ENCODE measurements around the gene ADAR.

The ADAR gene

DNA sequence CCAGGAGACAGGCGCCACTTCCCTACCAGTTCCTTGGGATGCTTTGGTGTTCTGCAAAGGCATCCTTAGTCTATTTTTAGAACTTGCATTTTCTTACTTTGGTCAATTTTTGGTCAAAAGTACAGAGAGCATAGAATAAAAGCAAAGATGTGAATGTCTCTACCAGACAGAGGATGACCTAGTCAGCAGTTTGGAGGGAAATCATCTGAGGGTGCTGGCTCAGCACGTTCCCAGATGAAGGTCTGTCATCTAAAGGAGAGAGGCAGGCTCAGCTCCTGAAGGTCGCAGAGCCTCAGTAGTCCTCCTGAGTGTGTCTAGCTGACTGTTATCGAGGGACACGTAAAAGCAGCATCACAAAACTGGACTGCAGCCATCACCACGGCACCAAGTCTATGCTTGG, 25.1 kb downstream of the ADAR start:
- TF ChIP-seq CTCF (IDR thresholded peaks at IDR 0.05; ENCODE audit: control extremely low read depth, extremely low read depth, low read depth, missing control alignments): no peak
- POLR2A ChIA-PET: no interaction called here
- DNase-seq (ENCODE audit: extremely low spot score): no peak
- CTCF ChIA-PET: interaction anchor here (1.4 kb wide), 1 partner anchor 9 kb away, joined by 3 read pairs; no protein-coding TSS in a partner anchor

DNA sequence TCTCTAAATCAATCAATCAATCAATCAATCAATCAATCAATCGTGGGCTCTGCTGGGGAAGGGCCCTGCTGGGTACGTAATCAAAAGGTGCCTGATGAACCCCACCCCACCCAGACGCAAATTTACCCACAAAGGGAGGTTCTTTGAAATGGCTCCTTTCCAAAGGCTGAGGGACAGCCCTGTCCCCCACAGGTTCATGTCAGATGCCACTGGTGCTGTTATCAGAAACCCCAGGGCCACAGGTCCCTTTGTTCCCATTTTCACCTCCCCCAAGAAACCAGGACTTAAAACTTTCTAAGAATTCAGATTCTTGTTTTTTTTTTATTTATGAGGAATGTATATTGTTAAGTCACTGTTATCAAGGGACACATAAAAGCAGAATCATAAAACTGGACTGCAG, 26.2 kb downstream of the ADAR start:
- no peak for TF ChIP-seq CTCF (IDR thresholded peaks at IDR 0.05; ENCODE audit: control extremely low read depth, extremely low read depth, low read depth, missing control alignments)
- ChIA-PET POLR2A (no interaction called here), CTCF (interaction anchor here (1.4 kb wide), 2 partner anchors 10 to 22 kb away, joined by 3 to 6 read pairs; no protein-coding TSS in a partner anchor)
- no peak for DNase-seq (ENCODE audit: extremely low spot score)

DNA sequence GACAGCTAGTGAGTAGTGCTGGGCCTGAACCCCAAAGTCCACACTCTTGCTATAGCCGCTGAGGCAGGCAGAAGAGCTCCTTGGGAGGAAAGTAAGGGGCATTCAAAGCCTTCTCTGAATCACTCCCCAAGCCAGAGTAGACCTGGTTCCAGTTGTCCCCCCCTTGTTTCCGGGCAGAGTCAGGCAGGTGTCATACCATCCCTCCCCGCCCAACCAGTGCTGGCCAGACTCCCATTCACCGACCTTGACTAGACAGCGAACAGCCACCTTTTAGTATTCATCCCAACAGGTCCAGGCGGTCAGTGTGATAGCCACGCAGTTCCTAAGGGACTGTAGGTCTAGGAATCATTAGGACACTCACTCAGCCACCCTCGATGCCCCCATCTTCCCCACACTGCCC, 28.6 kb downstream of the ADAR start:
- no peak for DNase-seq (ENCODE audit: extremely low spot score)
- no peak for TF ChIP-seq CTCF (IDR thresholded peaks at IDR 0.05; ENCODE audit: control extremely low read depth, extremely low read depth, low read depth, missing control alignments)
- CTCF ChIA-PET: interaction anchor here (1.0 to 3.8 kb wide), 4 partner anchors 11 to 365 kb away, joined by 3 to 19 read pairs (median 9); partner anchors contain the start of gene CHRNB2
- POLR2A ChIA-PET: interaction anchor here (1.2 kb wide), 1 partner anchor 27 kb away, joined by 4 read pairs; no protein-coding TSS in a partner anchor

DNA sequence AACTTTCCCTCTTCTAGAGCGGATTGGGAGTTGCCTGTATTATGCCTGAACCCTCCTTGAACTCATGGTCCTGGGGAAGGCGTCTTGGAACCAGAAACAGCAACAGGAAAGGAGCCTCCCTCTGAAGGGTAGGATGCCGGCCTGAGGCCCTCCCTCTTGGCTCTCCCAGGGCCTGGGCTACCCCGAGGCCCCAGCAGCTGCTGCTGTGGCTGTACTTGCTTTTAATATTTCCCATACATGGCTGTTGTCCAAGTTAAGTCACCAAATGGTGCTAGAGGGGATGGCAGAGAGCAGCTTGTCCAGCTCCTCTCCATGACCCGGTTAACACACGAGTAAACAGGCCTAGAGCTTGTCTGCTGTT, 29.9 kb downstream of the ADAR start:
- no peak for TF ChIP-seq CTCF (IDR thresholded peaks at IDR 0.05; ENCODE audit: control extremely low read depth, extremely low read depth, low read depth, missing control alignments)
- CTCF ChIA-PET: interaction anchor here (1.3 to 3.8 kb wide), 4 partner anchors 10 to 168 kb away, joined by 3 to 19 read pairs (median 9); partner anchors contain the start of gene CHRNB2
- POLR2A ChIA-PET: interaction anchor here (0.6 to 1.2 kb wide), 2 partner anchors 28 to 191 kb away, joined by 4 to 6 read pairs; no protein-coding TSS in a partner anchor
- DNase-seq (ENCODE audit: extremely low spot score): no peak

GRCh38 chr1:154577346-154578057, 30.5 kb downstream of the ADAR start:
- ChIA-PET POLR2A (no interaction called here), CTCF (interaction anchor here (1.3 to 3.8 kb wide), 5 partner anchors 10 to 169 kb away, joined by 3 to 19 read pairs (median 9); partner anchors contain the start of gene CHRNB2)
- DNase-seq (ENCODE audit: extremely low spot score): no peak
- no peak for TF ChIP-seq CTCF (IDR thresholded peaks at IDR 0.05; ENCODE audit: control extremely low read depth, extremely low read depth, low read depth, missing control alignments)

DNA sequence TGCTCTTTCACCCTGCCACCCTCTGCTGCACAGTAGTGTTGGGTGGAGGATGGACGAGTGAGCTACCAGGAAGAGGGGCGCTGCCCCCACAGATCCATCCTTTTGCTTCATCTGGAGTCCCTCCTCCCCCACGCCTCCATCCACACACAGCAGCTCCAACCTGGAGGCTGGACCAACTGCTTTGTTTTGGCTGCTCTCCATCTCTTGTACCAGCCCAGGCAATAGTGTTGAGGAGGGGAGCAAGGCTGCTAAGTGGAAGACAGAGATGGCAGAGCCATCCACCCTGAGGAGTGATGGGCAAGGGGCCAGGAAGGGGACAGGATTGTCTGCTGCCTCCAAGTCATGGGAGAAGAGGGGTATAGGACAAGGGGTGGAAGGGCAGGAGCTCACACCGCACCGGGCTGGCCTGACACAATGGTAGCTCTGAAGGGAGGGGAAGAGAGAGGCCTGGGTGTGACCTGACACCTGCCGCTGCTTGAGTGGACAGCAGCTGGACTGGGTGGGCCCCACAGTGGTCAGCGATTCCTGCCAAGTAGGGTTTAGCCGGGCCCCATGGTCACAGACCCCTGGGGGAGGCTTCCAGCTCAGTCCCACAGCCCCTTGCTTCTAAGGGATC, 31.9 kb downstream of the ADAR start:
- TF ChIP-seq CTCF (IDR thresholded peaks at IDR 0.05; ENCODE audit: control extremely low read depth, extremely low read depth, low read depth, missing control alignments): no peak
- CTCF ChIA-PET: interaction anchor here (0.9 to 3.2 kb wide), 6 partner anchors 13 to 485 kb away, joined by 3 to 19 read pairs (median 4); no protein-coding TSS in a partner anchor
- POLR2A ChIA-PET: no interaction called here
- no peak for DNase-seq (ENCODE audit: extremely low spot score)

Measured in GM10248 (cell line).